GM12875 (cell line): Measurements from ENCODE around the gene PDZK1IP1.

Experiments used
- H3K4me3 ChIP-seq: one replicate; pipeline ENCODE4 v1.5.1; 2011; ENCODE audit warnings: low read depth, low read length, control low read depth
- CTCF ChIP-seq: IDR thresholded peaks from 2 replicates; pipeline ENCODE4 v1.5.1; 2011; ENCODE audit warnings: low read depth, mild to moderate bottlenecking, control low read depth, inconsistent platforms, low read length, moderate library complexity, borderline replicate concordance; ENCODE audit not compliant: insufficient read depth

The PDZK1IP1 gene

GRCh38 chr1:47213230-47213963, 23.6 kb upstream of the PDZK1IP1 start:
- TF ChIP-seq CTCF = no peak
- no peak overlapping the region for H3K4me3 ChIP-seq

- no peak overlapping the region for H3K4me3 ChIP-seq
- TF ChIP-seq CTCF = no peak
Measured at GRCh38 chr1:47212636-47213229, 22.9 kb upstream of the PDZK1IP1 start.

- TF ChIP-seq CTCF = no peak
- H3K4me3 ChIP-seq = no peak overlapping the region
Measured at GRCh38 chr1:47211796-47212269, 22.0 kb upstream of the PDZK1IP1 start.

DNA sequence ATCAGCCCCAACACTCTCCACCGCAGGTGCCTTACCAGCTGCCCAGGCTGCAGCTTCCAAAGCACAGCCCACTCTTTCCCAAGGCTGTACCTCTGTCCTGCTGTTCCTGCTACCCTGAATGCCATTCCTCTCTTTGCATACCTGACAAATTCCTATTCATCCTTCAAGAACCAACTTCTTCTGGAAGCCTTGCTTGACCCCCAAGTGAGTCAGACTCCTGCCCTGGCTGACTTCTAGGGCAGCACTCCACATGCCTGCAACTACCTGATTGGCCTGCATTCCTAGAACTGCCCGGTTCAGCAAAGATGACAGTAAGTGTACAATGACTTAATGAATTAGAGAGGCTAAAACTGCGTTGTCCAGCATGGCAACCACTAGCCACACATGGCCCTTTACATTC, 20.8 kb upstream of the PDZK1IP1 start:
- TF ChIP-seq CTCF = no peak
- no peak overlapping the region for H3K4me3 ChIP-seq

GRCh38 chr1:47209725-47210325, 20.0 kb upstream of the PDZK1IP1 start:
- TF ChIP-seq CTCF = no peak
- H3K4me3 ChIP-seq = no peak overlapping the region

DNA sequence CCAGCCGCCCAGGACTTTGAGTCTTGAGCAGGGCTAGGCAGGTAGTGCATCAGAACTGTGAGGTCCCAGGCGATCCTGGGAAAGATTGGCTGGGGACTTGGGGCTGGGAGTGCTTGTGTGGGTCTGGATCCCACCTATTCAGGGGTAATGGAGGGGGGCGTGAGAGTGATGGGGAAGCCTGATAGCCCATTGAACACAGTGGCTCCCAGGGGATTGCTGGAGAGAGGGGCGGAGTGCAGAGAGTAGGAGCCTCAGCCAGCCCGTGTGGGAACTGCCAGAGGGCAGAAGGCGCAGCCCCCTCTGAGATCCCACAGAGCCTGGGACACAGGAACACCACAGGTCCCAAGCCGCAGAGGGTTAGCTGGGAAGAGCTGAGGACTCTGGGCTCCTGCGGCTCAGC, 19.3 kb upstream of the PDZK1IP1 start:
- TF ChIP-seq CTCF = no peak

GRCh38 chr1:47208374-47208850, 18.6 kb upstream of the PDZK1IP1 start:
- no peak for TF ChIP-seq CTCF
- H3K4me3 ChIP-seq = no peak overlapping the region

More for the DNA sequence above, 19.3 kb upstream of the PDZK1IP1 start:
- no peak overlapping the region for H3K4me3 ChIP-seq
